Ovary (tissue), 3 donors: ENCODE results near the gene YTHDF1.

Experiments
- POLR2A ChIP-seq: fragments of 450-650 bp; IDR thresholded peaks from one replicate; pipeline ENCODE4 v1.6.1; 2017; ENCODE audit warnings: antibody characterized with exemption, mild to moderate bottlenecking, moderate library complexity
- TF ChIP-seq, protein P1 (sequence below), 3 donors: fragments of 450-650 bp in 2 of 3; fragments of 200-600 bp in 1 of 3; IDR thresholded peaks; one replicate each; pipeline versions ENCODE4 v1.5.1 to v1.8.0; 2016 to 2022; ENCODE audit warnings: antibody characterized with exemption in 3 of 3, mild to moderate bottlenecking in 1 of 3
- donor health status: DM: no; HTN: no; CAD: no.

DNA sequence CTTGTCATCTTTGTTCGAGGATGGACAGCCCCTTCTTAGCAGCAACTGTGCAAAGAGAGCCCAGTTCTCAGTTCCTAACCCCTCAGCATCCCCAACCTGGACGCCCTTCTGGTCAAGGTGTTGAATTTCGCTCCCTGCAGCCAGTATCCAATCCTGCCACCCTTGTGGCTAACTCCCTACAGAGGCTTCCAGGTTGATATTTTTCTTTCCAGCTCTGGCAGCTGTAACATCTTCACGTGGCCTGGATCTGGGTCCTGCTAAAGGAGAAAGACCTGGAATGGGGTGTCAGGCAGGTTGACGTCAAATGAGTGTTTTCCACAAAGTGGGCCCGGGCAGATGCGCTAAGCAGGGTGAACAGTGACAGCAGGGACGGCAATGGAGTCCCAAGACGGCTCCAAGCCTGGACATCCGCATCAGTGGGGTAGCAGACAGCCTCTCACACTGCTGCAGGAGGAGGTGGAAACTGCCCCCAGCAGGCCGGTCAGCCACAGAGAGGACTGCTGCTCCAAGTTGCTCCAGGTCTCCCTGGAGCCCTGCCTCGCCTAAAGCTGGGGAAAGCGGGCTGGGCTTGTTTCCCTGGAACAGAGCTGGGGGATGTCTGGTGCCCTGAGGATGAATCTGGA is 1.0 kb upstream of the YTHDF1 start:
- TF ChIP-seq, protein P1, sequence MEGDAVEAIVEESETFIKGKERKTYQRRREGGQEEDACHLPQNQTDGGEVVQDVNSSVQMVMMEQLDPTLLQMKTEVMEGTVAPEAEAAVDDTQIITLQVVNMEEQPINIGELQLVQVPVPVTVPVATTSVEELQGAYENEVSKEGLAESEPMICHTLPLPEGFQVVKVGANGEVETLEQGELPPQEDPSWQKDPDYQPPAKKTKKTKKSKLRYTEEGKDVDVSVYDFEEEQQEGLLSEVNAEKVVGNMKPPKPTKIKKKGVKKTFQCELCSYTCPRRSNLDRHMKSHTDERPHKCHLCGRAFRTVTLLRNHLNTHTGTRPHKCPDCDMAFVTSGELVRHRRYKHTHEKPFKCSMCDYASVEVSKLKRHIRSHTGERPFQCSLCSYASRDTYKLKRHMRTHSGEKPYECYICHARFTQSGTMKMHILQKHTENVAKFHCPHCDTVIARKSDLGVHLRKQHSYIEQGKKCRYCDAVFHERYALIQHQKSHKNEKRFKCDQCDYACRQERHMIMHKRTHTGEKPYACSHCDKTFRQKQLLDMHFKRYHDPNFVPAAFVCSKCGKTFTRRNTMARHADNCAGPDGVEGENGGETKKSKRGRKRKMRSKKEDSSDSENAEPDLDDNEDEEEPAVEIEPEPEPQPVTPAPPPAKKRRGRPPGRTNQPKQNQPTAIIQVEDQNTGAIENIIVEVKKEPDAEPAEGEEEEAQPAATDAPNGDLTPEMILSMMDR (IDR thresholded peaks at IDR 0.05) = no peak
- TF ChIP-seq POLR2A = no peak
